Measurements from ENCODE around the gene RNF167.
A peak's percentile ranks its signal among the peaks of the same experiment; 100 is the strongest.

GRCh38 chr17:4950075-4950745 lies 10.1 kb downstream of the RNF167 start:
- TF ChIP-seq CTCF (IDR thresholded peaks at IDR 0.05) (no peak), POLR2A (IDR thresholded peaks at IDR 0.05) (peak; percentile 69)
